HEK293T (cell line): ENCODE data around the gene BDH1.

Source experiments
- FOXA1 ChIP-seq: fragments of 450-650 bp; IDR thresholded peaks from 2 replicates; pipeline ENCODE4 v1.6.1; 2016; ENCODE audit warnings: mild to moderate bottlenecking
- FOXK2 ChIP-seq: fragments of 450-650 bp; IDR thresholded peaks from 2 replicates; pipeline ENCODE4 v1.6.1; 2016; ENCODE audit warnings: mild to moderate bottlenecking
- NFRKB ChIP-seq: fragments of 450-650 bp; IDR thresholded peaks from 2 replicates; pipeline ENCODE4 v1.6.1; 2016; ENCODE audit warnings: mild to moderate bottlenecking, moderate library complexity
- SP1 ChIP-seq: fragments of 450-650 bp; IDR thresholded peaks from 2 replicates; pipeline ENCODE4 v1.6.1; 2017
- SUZ12 ChIP-seq: fragments of 450-650 bp; IDR thresholded peaks from 2 replicates; pipeline ENCODE4 v1.6.1; 2016; ENCODE audit warnings: mild to moderate bottlenecking

- TF ChIP-seq NFRKB: no peak
- no peak for TF ChIP-seq FOXK2
- no peak for TF ChIP-seq SP1
- no peak for TF ChIP-seq FOXA1
- no peak for TF ChIP-seq SUZ12
Observed at GRCh38 chr3:197460639-197461038, 95.1 kb downstream of the BDH1 start.
